Stimulated activated naive CD4-positive, alpha-beta T cell treated with Interleukin-2 at 50 U/mL for 16 hours (primary cell): ENCODE data around the gene DHRS7C.

Source experiments
- DNase-seq: peaks from one replicate; lab custom pipeline; 2025; lab: John Stamatoyannopoulos, UW

DHRS7C gene

GRCh38 chr17:9765322-9765721, 26.1 kb downstream of the DHRS7C start:
- DNase-seq: no peak

- DNase-seq: no peak
Observed at GRCh38 chr17:9763643-9764042, 27.7 kb downstream of the DHRS7C start.

DNA sequence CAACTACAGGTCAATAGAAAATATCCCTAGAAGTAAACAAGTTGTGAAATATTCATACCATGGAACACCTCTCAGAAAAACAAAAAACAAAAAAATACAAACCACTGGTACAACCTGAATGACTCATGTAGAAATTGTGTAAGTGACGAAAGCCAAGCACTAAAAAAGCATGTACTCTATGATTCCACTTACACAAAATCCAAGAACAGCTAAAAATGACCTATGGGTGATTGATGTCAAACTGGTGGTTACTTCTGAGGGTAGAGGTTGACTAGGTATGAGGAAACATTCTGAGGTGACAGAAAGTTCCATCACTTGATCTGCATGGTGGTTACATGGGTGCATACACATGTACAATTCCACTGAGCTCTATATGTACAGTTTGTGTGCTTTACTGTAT, 31.1 kb downstream of the DHRS7C start:
- no peak for DNase-seq

- no peak for DNase-seq
Observed at GRCh38 chr17:9755083-9755482, 36.3 kb downstream of the DHRS7C start.

DNA sequence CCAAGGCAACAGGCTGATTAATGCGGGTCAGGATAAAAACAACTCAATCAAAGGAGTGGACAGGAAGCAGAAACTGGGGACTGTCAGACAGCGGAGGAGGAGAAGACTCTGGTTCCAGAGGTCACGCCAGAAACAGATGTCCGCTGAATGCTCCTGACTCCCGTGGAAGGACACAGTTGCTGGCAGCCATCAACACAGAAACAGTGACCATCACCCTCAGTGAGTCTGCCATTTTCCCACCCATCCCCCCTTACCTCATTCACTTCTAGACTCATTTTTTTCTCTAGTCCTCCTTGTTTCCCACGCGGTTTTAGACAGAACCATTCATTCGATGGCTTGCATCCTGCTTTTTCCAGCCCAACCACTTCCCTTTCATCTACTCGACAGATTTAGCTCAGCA, 40.9 kb downstream of the DHRS7C start:
- DNase-seq: no peak

GRCh38 chr17:9729735-9730420, 61.5 kb downstream of the DHRS7C start:
- no peak for DNase-seq

DNA sequence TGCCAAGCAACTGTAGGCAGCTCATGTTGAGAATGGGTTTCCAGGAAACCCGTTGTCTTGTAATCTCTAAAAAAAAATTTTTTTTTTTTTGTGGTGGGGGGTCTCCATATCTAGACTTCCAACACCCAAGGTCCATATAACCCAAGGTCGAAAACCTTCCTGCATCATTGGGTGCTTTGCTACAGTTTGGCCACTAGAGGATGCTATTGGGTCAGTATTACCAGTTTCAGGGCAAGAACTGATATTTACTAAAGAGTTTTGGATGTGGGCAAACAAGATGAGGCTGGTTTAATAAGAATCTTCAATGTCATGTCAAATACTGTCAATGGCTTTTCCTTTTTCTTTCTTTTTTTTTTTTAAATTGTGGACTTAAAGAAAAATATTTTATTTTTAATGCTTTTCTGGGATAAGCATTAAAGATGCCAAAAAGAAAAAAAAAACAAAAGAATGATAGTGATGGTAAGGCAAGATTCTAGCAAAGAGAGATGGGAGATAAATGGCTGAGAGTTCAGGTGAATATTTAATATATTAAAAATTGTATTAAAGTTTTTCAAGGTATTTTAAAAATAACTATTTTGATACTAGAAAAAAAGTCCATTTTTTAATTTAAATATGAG, 62.2 kb downstream of the DHRS7C start:
- no peak for DNase-seq

GRCh38 chr17:9728564-9728963, 62.8 kb downstream of the DHRS7C start:
- no peak for DNase-seq

DNA sequence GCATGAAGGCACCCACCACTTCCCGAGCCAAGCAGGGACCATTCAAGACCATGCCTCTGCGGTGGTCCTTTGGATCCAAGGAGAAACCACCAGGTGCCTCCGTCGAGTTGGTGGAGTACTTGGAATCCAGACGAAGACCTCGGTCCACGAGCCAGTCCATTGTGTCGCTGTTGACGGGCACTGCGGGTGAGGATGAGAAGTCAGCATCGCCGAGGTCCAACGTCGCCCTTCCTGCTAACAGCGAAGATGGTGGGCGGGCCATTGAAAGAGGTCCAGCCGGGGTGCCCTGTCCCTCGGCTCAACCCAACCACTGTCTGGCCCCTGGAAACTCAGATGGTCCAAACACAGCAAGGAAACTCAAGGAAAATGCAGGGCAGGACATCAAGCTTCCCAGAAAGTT, 63.4 kb downstream of the DHRS7C start:
- DNase-seq: no peak

- DNase-seq: no peak
Observed at GRCh38 chr17:9726291-9726690, 65.1 kb downstream of the DHRS7C start.

DNA sequence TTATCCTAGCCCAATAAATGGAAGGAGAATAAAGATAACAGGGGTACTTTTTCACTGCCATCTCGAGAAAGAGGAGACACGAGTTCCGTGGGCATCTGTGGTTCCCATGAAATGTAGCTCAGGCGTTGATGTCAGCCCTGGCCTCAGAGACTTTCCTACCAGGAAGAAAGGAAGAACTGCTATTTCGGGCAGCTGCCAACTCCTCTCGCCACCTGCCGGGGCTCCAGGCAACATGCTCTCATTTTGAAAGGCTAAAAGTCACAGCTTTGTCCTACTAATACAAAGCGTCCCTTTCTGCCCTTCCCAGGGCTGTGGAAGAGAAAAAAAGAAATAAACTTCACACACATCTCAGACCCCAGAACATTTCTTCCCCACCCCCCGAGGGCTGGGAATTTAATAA, 65.8 kb downstream of the DHRS7C start:
- DNase-seq: no peak
